HEK293T (cell line): ENCODE results near the gene OR3A2.
"Not testable (repeated sequence)": the region's sequence is repeated elsewhere in the genome, so short reads cannot be mapped to it uniquely, and the experiment has no call there.

Experiments
- CTCF ChIA-PET: fragments of 350-600 bp; formaldehyde crosslinking; extraction: SDS; loops from one replicate; lab custom pipeline; 2021; ENCODE audit warnings: antibody characterized with exemption, inconsistent platforms; lab: Yijun Ruan, JAX
- POLR2A ChIA-PET: fragments of 350-600 bp; formaldehyde crosslinking; extraction: SDS; loops from one replicate; lab custom pipeline; 2020; ENCODE audit warnings: antibody characterized with exemption, inconsistent platforms; lab: Yijun Ruan, JAX
- DNase-seq: peaks from one replicate; pipeline ENCODE4 v3.0.0; 2012; ENCODE audit warnings: mixed read lengths; ENCODE audit errors: extremely low spot score
- ARNT ChIP-seq: fragments of 450-650 bp; IDR thresholded peaks from 2 replicates; pipeline ENCODE4 v1.6.1; 2017; ENCODE audit warnings: mild to moderate bottlenecking
- BHLHE40 ChIP-seq: fragments of 450-650 bp; IDR thresholded peaks from 2 replicates; pipeline ENCODE4 v1.6.1; 2016; ENCODE audit warnings: mild to moderate bottlenecking, moderate library complexity, borderline replicate concordance
- CTBP1 ChIP-seq: fragments of 450-650 bp; IDR thresholded peaks from 2 replicates; pipeline ENCODE4 v1.6.1; 2016; ENCODE audit warnings: borderline replicate concordance
- ELF4 ChIP-seq: fragments of 450-650 bp; IDR thresholded peaks from 2 replicates; pipeline ENCODE4 v1.6.1; 2017; ENCODE audit warnings: antibody characterized with exemption
- FOXA1 ChIP-seq: fragments of 450-650 bp; IDR thresholded peaks from 2 replicates; pipeline ENCODE4 v1.6.1; 2016; ENCODE audit warnings: mild to moderate bottlenecking
- FOXK2 ChIP-seq: fragments of 450-650 bp; IDR thresholded peaks from 2 replicates; pipeline ENCODE4 v1.6.1; 2016; ENCODE audit warnings: mild to moderate bottlenecking
- FOXM1 ChIP-seq: fragments of 450-650 bp; IDR thresholded peaks from 2 replicates; pipeline ENCODE4 v1.6.1; 2017; ENCODE audit warnings: mild to moderate bottlenecking, borderline replicate concordance
- HDGF ChIP-seq: fragments of 450-650 bp; IDR thresholded peaks from 2 replicates; pipeline ENCODE4 v1.6.1; 2017; ENCODE audit warnings: antibody characterized with exemption, borderline replicate concordance
- L3MBTL2 ChIP-seq: fragments of 450-650 bp; conservative IDR thresholded peaks from 2 replicates; pipeline ENCODE4 v1.6.1; 2016; ENCODE audit warnings: mild to moderate bottlenecking
- LEF1 ChIP-seq: fragments of 450-650 bp; IDR thresholded peaks from 2 replicates; pipeline ENCODE4 v1.6.1; 2017; ENCODE audit warnings: mild to moderate bottlenecking, borderline replicate concordance
- NFRKB ChIP-seq: fragments of 450-650 bp; IDR thresholded peaks from 2 replicates; pipeline ENCODE4 v1.6.1; 2016; ENCODE audit warnings: mild to moderate bottlenecking, moderate library complexity
- PKNOX1 ChIP-seq: fragments of 450-650 bp; IDR thresholded peaks from 2 replicates; pipeline ENCODE4 v1.6.1; 2016
- SP1 ChIP-seq: fragments of 450-650 bp; IDR thresholded peaks from 2 replicates; pipeline ENCODE4 v1.6.1; 2017
- SUZ12 ChIP-seq: fragments of 450-650 bp; IDR thresholded peaks from 2 replicates; pipeline ENCODE4 v1.6.1; 2016; ENCODE audit warnings: mild to moderate bottlenecking
- TARDBP ChIP-seq: fragments of 450-650 bp; IDR thresholded peaks from 2 replicates; pipeline ENCODE4 v1.6.1; 2016
- ZNF384 ChIP-seq: fragments of 450-650 bp; IDR thresholded peaks from 2 replicates; pipeline ENCODE4 v1.6.1; 2016

The OR3A2 gene

GRCh38 chr17:3401786-3402185, 15.7 kb upstream of the OR3A2 start:
- CTCF ChIA-PET: no interaction called here

GRCh38 chr17:3400055-3400454, 13.9 kb upstream of the OR3A2 start:
- no peak for TF ChIP-seq LEF1
- no peak for TF ChIP-seq PKNOX1
- TF ChIP-seq SUZ12: no peak
- TF ChIP-seq ARNT: no peak
- no peak for TF ChIP-seq FOXA1
- TF ChIP-seq TARDBP: no peak
- TF ChIP-seq ELF4: no peak
- TF ChIP-seq FOXK2: no peak
- TF ChIP-seq L3MBTL2: no peak
- TF ChIP-seq HDGF: no peak
- no peak for TF ChIP-seq ZNF384
- TF ChIP-seq SP1: no peak
- TF ChIP-seq CTBP1: no peak
- TF ChIP-seq BHLHE40: no peak
- no peak for TF ChIP-seq FOXM1
- DNase-seq: no peak
- CTCF ChIA-PET: no interaction called here
- POLR2A ChIA-PET: no interaction called here

More at GRCh38 chr17:3401786-3402185, 15.7 kb upstream of the OR3A2 start:
- DNase-seq: no peak
- TF ChIP-seq SP1: no peak
- no peak for TF ChIP-seq TARDBP
- TF ChIP-seq FOXA1: no peak
- TF ChIP-seq CTBP1: no peak
- no peak for TF ChIP-seq FOXM1
- TF ChIP-seq FOXK2: no peak
- no peak for TF ChIP-seq ZNF384
- TF ChIP-seq ARNT: no peak
- no peak for TF ChIP-seq LEF1
- no peak for TF ChIP-seq PKNOX1
- no peak for TF ChIP-seq NFRKB
- POLR2A ChIA-PET: no interaction called here

GRCh38 chr17:3398310-3398709, 12.2 kb upstream of the OR3A2 start, which contains the start of gene OR1E1:
Gene OR1E1 (minus strand): TSS chr17:3398410. CDS start chr17:3398410, 0 bp downstream.
- POLR2A ChIA-PET: no interaction called here
- no peak for DNase-seq
- CTCF ChIA-PET: no interaction called here
- no peak for TF ChIP-seq SP1
- no peak for TF ChIP-seq FOXK2
- no peak for TF ChIP-seq BHLHE40
- no peak for TF ChIP-seq FOXA1
- TF ChIP-seq L3MBTL2: no peak

GRCh38 chr17:3397801-3398200, 11.7 kb upstream of the OR3A2 start:
- POLR2A ChIA-PET, CTCF ChIA-PET, DNase-seq: not testable (repeated sequence)

- ChIA-PET POLR2A (no interaction called here), CTCF (no interaction called here)
- TF ChIP-seq CTBP1 (no peak), ZNF384 (no peak), FOXA1 (no peak), PKNOX1 (no peak), SUZ12 (no peak), LEF1 (no peak), L3MBTL2 (no peak), ELF4 (no peak), NFRKB (no peak), FOXM1 (no peak), HDGF (no peak), TARDBP (no peak), ARNT (no peak)
- DNase-seq: no peak
These were observed 3.7 kb upstream of the OR3A2 start for GRCh38 chr17:3389791-3390190.

- ChIA-PET CTCF (no interaction called here), POLR2A (no interaction called here)
- no peak for DNase-seq
- no peak for TF ChIP-seq FOXK2
These were observed 4.2 kb downstream of the OR3A2 start for GRCh38 chr17:3381957-3382356.

- TF ChIP-seq NFRKB (no peak), FOXK2 (no peak), FOXA1 (no peak), BHLHE40 (no peak), ELF4 (no peak), PKNOX1 (no peak), LEF1 (no peak), ZNF384 (no peak), TARDBP (no peak), L3MBTL2 (no peak), HDGF (no peak), SP1 (no peak)
- POLR2A ChIA-PET: no interaction called here
- DNase-seq: no peak
- CTCF ChIA-PET: no interaction called here
These were observed 7.8 kb downstream of the OR3A2 start for GRCh38 chr17:3378321-3378720.

- POLR2A ChIA-PET, DNase-seq, CTCF ChIA-PET: not testable (repeated sequence)
These were observed 14.9 kb downstream of the OR3A2 start for GRCh38 chr17:3371167-3371566.

GRCh38 chr17:3342782-3343181, 43.3 kb downstream of the OR3A2 start:
- DNase-seq, CTCF ChIA-PET, POLR2A ChIA-PET: not testable (repeated sequence)
